Measurements from ENCODE around the gene ARHGAP6. TPM values are rescaled to one million over a fixed set of nuclear protein-coding genes. Genes with fewer than 3 reads are reported as not detected.

ARHGAP6 gene
- total and polyA plus RNA-seq, 2 of the 4 experiments (the other 2 are of a cell fraction) = 1.4 to 1.8 TPM

GRCh38 chrX:11189097-11189496 lies 476.6 kb downstream of the ARHGAP6 start:
- Histone ChIP-seq H3K9me3 (ENCODE audit: control insufficient read depth, insufficient read depth, low read length) (no peaks in the 10 kb centered on the region), H2AFZ (replicated peaks; ENCODE audit: low read length, poor library complexity) (no peak overlapping the region), H3K4ac (ENCODE audit: low read depth, low read length) (no peak overlapping the region), H3K4me3 (ENCODE audit: insufficient read depth, low read depth, low read length) (no peak overlapping the region), H2BK20ac (ENCODE audit: low read depth, low read length) (no peak overlapping the region), H3K4me2 (ENCODE audit: low read depth, low read length) (no peak overlapping the region), H3K18ac (ENCODE audit: low read depth, low read length) (no peak overlapping the region), H3K27me3 (ENCODE audit: control insufficient read depth, insufficient read depth, low read length) (no peaks in the 10 kb centered on the region), H2BK5ac (ENCODE audit: low read depth, low read length, poor library complexity, severe bottlenecking) (no peak overlapping the region), H3K23ac (ENCODE audit: low read depth, low read length) (no peak overlapping the region), H4K5ac (ENCODE audit: low read depth, low read length) (no peak overlapping the region), H3K36me3 (ENCODE audit: control insufficient read depth, insufficient read depth, low read length) (no peaks in the 10 kb centered on the region), H2AK5ac (ENCODE audit: low read depth, low read length) (no peak overlapping the region), H4K20me1 (ENCODE audit: insufficient read depth, low read length) (no peaks in the 10 kb centered on the region), H3K14ac (replicated peaks; ENCODE audit: low read depth, low read length) (no peak overlapping the region), H4K8ac (ENCODE audit: low read depth in 2 of 2, low read length in 2 of 2) (no peak overlapping the region), H2BK120ac (ENCODE audit: low read depth, low read length) (no peak overlapping the region), H3K56ac (ENCODE audit: extremely low read depth, insufficient read depth, low read length) (no peak overlapping the region), H2BK15ac (ENCODE audit: low read depth, low read length) (no peak overlapping the region), H3K27ac (ENCODE audit: insufficient read depth, low read length) (no peak overlapping the region), H3K4me1 (ENCODE audit: control insufficient read depth, insufficient read depth, low read length) (no peaks in the 10 kb centered on the region; the same call in 1 of the 2 replicates), H3K79me1 (ENCODE audit: low read depth in 1 of 2, low read length in 2 of 2) (no peaks in the 10 kb centered on the region), H3K9me1 (ENCODE audit: insufficient read depth, low read length) (peaks cover 4% of the 10 kb centered on the region; the same call in 1 of the 2 replicates), H2AK9ac (replicated peaks; ENCODE audit: low read depth, low read length, poor library complexity) (no peak overlapping the region), H4K91ac (ENCODE audit: insufficient read depth, low read depth, low read length) (no peak overlapping the region), H3K9ac (ENCODE audit: low read depth, low read length) (no peak overlapping the region)
- no peak for ATAC-seq (ENCODE audit: low read depth)
- BruUV-seq (replicated peaks) = no TSS peak
- no peak for DNase-seq
- POLR2A ChIA-PET (ENCODE audit: unreplicated experiment) = no interaction called here
- no peak for TF ChIP-seq CHD1 (IDR thresholded peaks at IDR 0.05; ENCODE audit: low read depth, low read length)
- TF ChIP-seq FOS (IDR thresholded peaks at IDR 0.05; ENCODE audit: low read depth, low read length) = no peak
- no peak for TF ChIP-seq BHLHE40 (IDR thresholded peaks at IDR 0.05; ENCODE audit: low read depth, low read length)
- no peak for TF ChIP-seq MAFK (IDR thresholded peaks at IDR 0.05; ENCODE audit: low read depth, low read length)
- TF ChIP-seq CEBPB (IDR thresholded peaks at IDR 0.05; ENCODE audit: low read depth, low read length) = no peak
- TF ChIP-seq MAZ (IDR thresholded peaks at IDR 0.05; ENCODE audit: borderline replicate concordance, low read depth, low read length) = no peak
- TF ChIP-seq SMC3 (IDR thresholded peaks at IDR 0.05; ENCODE audit: low read depth, low read length) = no peak
- in situ Hi-C loops (cut with MboI; ENCODE audit: low sequenced_read_pairs) (no loop called here), intact Hi-C loops (cut with micrococcal nuclease) (no loop called here), dilution Hi-C loops (cut with HindIII; ENCODE audit: low sequenced_read_pairs, unreplicated experiment) (no loop called here)
- WGBS, 2 experiments (ENCODE audit: extremely low coverage in 2 of 2, insufficient read length in 1 of 2) = no CpG with 5 or more reads among the region's 1 CpG
- CTCF ChIA-PET = no interaction called here
